ENCODE measurements around the gene HMCN2. TPM values are rescaled to one million over a fixed set of nuclear protein-coding genes. Genes with fewer than 3 reads are reported as not detected.

HMCN2 gene
- total and polyA plus RNA-seq, 2 donors (not counting 3 experiments of a cell fraction or from before 2014, with no cell fraction given): 0.04 to 0.24 TPM

GRCh38 chr9:130323051-130323745 lies 57.6 kb downstream of the HMCN2 start:
- Histone ChIP-seq H4K20me1 (replicated peaks; ENCODE audit: control insufficient read depth, extremely low read depth, insufficient read depth, low read length) (no peaks in the 10 kb centered on the region), H3K9me3 (replicated peaks; ENCODE audit: control insufficient read depth, insufficient read depth, low read length) (no peaks in the 10 kb centered on the region), H3K36me3 (ENCODE audit: control insufficient read depth in 2 of 2, extremely low read depth in 1 of 2, insufficient read depth in 2 of 2, low read length in 2 of 2) (no peaks in the 10 kb centered on the region), H2AFZ (ENCODE audit: low read depth, low read length) (no peak overlapping the region), H3K4me3 (replicated peaks in 1 of 3; ENCODE audit: insufficient read depth in 1 of 3, low read depth in 1 of 3, low read length in 3 of 3) (no peak overlapping the region), H3K79me2 (ENCODE audit: control insufficient read depth, insufficient read depth, low read length) (no peaks in the 10 kb centered on the region), H3K27me3 (ENCODE audit: control insufficient read depth in 2 of 2, insufficient read depth in 2 of 2, low read length in 2 of 2) (peaks cover 12 to 15% of the 10 kb centered on the region in 2 experiments), H3K9ac (replicated peaks; ENCODE audit: extremely low read depth, insufficient read depth, low read length) (no peak overlapping the region), H3K9me1 (replicated peaks; ENCODE audit: control insufficient read depth, extremely low read depth, insufficient read depth, low read length) (no peaks in the 10 kb centered on the region), H3K4me1 (ENCODE audit: control insufficient read depth, extremely low read depth, insufficient read depth, low read length) (no peaks in the 10 kb centered on the region), H3K27ac (ENCODE audit: insufficient read depth, low read depth, low read length) (no peak overlapping the region), H3K4me2 (ENCODE audit: insufficient read depth, low read length) (no peak overlapping the region)
- ChIA-PET POLR2A (no interaction called here), CTCF (no interaction called here)
- DNase-seq (ENCODE audit: low read depth, low spot score) (no peak), FAIRE-seq (no peak)
- BruUV-seq (replicated peaks): no TSS peak
- dilution Hi-C loops (cut with MboI; ENCODE audit: extremely low pct_ligation_motif_present, low sequenced_read_pairs): no loop called here
- TF ChIP-seq, protein P1, sequence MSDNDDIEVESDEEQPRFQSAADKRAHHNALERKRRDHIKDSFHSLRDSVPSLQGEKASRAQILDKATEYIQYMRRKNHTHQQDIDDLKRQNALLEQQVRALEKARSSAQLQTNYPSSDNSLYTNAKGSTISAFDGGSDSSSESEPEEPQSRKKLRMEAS (IDR thresholded peaks at IDR 0.05; ENCODE audit: insufficient read depth, insufficient read length): no peak
- no peak for TF ChIP-seq CTCF (IDR thresholded peaks at IDR 0.05; ENCODE audit: extremely low read depth in 1 of 2, insufficient read depth in 1 of 2, low read depth in 1 of 2, low read length in 2 of 2)
- no peak for TF ChIP-seq EZH2 (IDR thresholded peaks at IDR 0.05; ENCODE audit: borderline replicate concordance, low read depth, low read length, severe bottlenecking)
- no peak for TF ChIP-seq FOS (IDR thresholded peaks at IDR 0.05; ENCODE audit: borderline replicate concordance, insufficient read depth, low read length)
- TF ChIP-seq POLR2AphosphoS5 (IDR thresholded peaks at IDR 0.05; ENCODE audit: insufficient read depth, low read depth, low read length): no peak
- TF ChIP-seq POLR2A (IDR thresholded peaks at IDR 0.05; ENCODE audit: low read depth, low read length): no peak
- no peak for TF ChIP-seq MYC (IDR thresholded peaks at IDR 0.05; ENCODE audit: low read depth, low read length)
- TF ChIP-seq JUN (IDR thresholded peaks at IDR 0.05; ENCODE audit: borderline replicate concordance, insufficient read depth, insufficient read length, low read depth): no peak
- TF ChIP-seq GATA2 (IDR thresholded peaks at IDR 0.05; ENCODE audit: insufficient read depth, insufficient read length, low read depth, low read length): no peak
- intact Hi-C loops (cut with micrococcal nuclease): no loop called here
